KMS-11 (cell line): ENCODE measurements around the gene HELZ.

Source experiments
- H2AFZ ChIP-seq: fragments of 200-600 bp; sonication (generic); 2 replicates; pipeline ENCODE4 v1.6.1; 2016; ENCODE audit warnings: antibody characterized with exemption, mixed run types, low read depth
- H3K27ac ChIP-seq: fragments of 200-600 bp; sonication (generic); 2 replicates; pipeline ENCODE4 v1.6.1; 2016; ENCODE audit warnings: mild to moderate bottlenecking, mixed run types
- H3K27me3 ChIP-seq: fragments of 200-600 bp; sonication (generic); 2 replicates; pipeline ENCODE4 v1.6.1; 2017; ENCODE audit warnings: mild to moderate bottlenecking, low read depth, mixed run types, moderate library complexity; ENCODE audit not compliant: insufficient read depth
- H3K36me3 ChIP-seq: fragments of 200-600 bp; sonication (generic); 2 replicates; pipeline ENCODE4 v1.6.1; 2017; ENCODE audit warnings: mild to moderate bottlenecking, mixed run types; ENCODE audit not compliant: insufficient read depth
- H3K4me1 ChIP-seq: fragments of 200-600 bp; sonication (generic); 2 replicates; pipeline ENCODE4 v1.6.1; 2016; ENCODE audit warnings: mild to moderate bottlenecking, low read depth, mixed run types; ENCODE audit not compliant: poor library complexity, severe bottlenecking
- H3K4me2 ChIP-seq: fragments of 200-600 bp; sonication (generic); 2 replicates; pipeline ENCODE4 v1.7.0; 2016; ENCODE audit warnings: mild to moderate bottlenecking, mixed run types
- H3K4me3 ChIP-seq: fragments of 200-600 bp; sonication (generic); IDR thresholded peaks from 2 replicates; pipeline ENCODE4 v1.6.1; 2017; ENCODE audit warnings: low read depth, low read length, mixed read lengths; ENCODE audit not compliant: insufficient read depth
- H3K79me2 ChIP-seq: fragments of 200-600 bp; sonication (generic); 2 replicates; pipeline ENCODE4 v1.6.1; 2016; ENCODE audit warnings: low read depth, mixed run types; ENCODE audit not compliant: insufficient read depth
- H3K9ac ChIP-seq: fragments of 200-600 bp; sonication (generic); 2 replicates; pipeline ENCODE4 v1.6.1; 2016; ENCODE audit warnings: mild to moderate bottlenecking, mixed run types
- H4K20me1 ChIP-seq: fragments of 200-600 bp; sonication (generic); 2 replicates; pipeline ENCODE4 v1.6.1; 2016; ENCODE audit warnings: mild to moderate bottlenecking, mixed run types; ENCODE audit not compliant: insufficient read depth
- TF ChIP-seq, protein P1 (sequence below): fragments of 200-600 bp; sonication (generic); conservative IDR thresholded peaks from 2 replicates; pipeline ENCODE4 v1.6.1; 2017; ENCODE audit warnings: low read depth, mild to moderate bottlenecking, antibody characterized with exemption, low read length, moderate library complexity, mixed read lengths

Gene HELZ

DNA sequence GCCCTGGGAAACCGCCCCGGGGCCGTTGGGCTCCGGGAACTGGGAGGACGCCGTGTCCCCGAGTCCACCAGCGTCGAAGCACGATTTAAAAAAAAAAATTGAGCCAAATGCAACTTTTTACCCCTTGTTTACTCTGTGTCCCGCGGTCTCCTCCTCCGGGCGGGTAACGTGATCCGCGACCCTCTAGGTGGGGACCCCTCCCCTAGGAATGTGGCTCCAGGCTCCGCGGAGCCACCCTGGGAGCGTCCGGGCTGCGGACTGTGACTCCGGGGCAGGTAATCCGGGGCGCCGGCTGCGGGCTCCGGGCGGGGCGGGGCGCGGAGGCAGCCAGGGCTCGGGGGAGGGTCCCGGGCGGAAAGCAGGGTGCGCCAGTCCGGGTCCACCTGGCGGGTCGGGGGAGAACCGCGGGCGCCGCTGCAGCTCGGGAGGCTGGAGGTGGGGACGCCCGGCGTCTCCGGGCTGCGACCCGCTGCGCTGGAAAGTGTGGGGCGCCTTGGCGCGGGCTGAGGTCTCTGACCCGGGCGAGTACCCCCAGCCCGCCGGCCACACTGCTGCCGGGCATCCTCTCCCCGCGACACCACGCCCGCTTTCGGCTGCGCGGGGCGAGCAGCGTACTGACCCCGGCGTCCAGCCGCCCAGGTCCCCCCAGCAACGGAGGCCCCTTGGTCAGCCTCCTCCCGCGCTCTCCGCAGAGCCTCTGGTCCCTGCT lies 852 bp upstream of the HELZ start:
- Histone ChIP-seq H3K4me2 (peak overlapping the region; percentile 86), H3K27me3 (no peaks in the 10 kb centered on the region), H3K79me2 (peaks cover 36% of the 10 kb centered on the region), H3K27ac (peak overlapping the region; percentile 77; the same call in 1 of the 2 replicates), H2AFZ (peak overlapping the region; percentile 98), H3K36me3 (no peaks in the 10 kb centered on the region), H4K20me1 (no peaks in the 10 kb centered on the region), H3K4me1 (peaks cover 22% of the 10 kb centered on the region), H3K4me3 (no peak overlapping the region), H3K9ac (peak overlapping the region; percentile 96)
- TF ChIP-seq, protein P1, sequence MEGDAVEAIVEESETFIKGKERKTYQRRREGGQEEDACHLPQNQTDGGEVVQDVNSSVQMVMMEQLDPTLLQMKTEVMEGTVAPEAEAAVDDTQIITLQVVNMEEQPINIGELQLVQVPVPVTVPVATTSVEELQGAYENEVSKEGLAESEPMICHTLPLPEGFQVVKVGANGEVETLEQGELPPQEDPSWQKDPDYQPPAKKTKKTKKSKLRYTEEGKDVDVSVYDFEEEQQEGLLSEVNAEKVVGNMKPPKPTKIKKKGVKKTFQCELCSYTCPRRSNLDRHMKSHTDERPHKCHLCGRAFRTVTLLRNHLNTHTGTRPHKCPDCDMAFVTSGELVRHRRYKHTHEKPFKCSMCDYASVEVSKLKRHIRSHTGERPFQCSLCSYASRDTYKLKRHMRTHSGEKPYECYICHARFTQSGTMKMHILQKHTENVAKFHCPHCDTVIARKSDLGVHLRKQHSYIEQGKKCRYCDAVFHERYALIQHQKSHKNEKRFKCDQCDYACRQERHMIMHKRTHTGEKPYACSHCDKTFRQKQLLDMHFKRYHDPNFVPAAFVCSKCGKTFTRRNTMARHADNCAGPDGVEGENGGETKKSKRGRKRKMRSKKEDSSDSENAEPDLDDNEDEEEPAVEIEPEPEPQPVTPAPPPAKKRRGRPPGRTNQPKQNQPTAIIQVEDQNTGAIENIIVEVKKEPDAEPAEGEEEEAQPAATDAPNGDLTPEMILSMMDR: no peak

DNA sequence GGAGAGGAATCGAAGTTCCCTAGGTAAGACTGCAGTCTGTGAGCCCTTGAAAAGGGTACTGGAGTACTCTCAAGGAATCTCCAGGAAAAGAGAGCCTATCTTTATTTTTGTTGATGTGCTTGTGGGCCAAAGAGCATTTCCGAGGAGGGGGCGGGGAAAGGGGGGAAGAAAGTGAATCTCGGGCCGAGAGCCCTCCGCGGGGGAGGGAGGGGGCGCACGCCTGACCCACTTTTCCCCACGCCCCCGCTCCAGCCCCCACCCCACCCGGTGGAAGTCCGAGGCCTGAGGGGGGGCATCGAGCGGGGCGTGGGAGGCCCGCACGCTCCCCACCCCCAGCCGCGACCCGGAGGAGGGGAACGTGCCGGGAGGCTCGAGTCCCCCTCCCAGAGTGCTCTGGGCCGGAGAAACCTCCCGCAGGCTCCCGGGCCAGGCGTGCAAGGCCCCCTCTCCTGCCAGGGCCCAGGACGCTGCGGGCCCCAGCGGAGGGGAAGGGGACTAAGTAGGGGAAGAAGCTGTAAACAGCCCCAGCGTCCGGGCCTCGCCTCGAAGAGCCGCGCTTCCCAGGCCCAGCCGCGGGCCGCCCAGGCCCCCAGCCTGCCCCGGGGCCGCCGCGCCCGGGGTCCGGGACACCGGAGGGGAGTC lies 444 bp downstream of the HELZ start:
- H2AFZ ChIP-seq: peak overlapping the region; percentile 98
- peak overlapping the region; percentile 77 for H3K27ac ChIP-seq
- peaks cover 47% of the 10 kb centered on the region for H3K79me2 ChIP-seq
- H3K4me3 ChIP-seq: no peak overlapping the region
- no peaks in the 10 kb centered on the region for H3K27me3 ChIP-seq
- TF ChIP-seq, protein P1: no peak
- H3K9ac ChIP-seq: peak overlapping the region; percentile 96
- peaks cover 22% of the 10 kb centered on the region for H3K4me1 ChIP-seq
- no peaks in the 10 kb centered on the region for H4K20me1 ChIP-seq
- no peaks in the 10 kb centered on the region for H3K36me3 ChIP-seq
- peak overlapping the region; percentile 86 for H3K4me2 ChIP-seq

DNA sequence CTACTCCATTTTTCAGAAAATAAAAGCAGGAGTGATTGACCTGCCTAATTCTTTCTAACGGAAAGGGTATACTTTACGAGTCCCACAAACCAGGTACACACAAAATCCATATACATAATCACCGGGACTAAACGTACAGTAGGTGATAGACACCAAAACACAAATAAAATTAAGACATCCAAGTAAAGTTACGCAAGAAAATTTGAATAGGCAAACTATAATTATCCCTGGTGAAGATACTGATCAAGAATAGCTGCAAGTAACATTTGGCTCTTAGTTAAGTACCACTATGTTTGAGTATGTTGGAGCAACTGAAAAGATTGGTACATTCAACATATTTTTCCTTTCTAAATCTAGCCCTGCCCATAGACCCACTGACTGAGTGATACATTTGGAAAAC lies 1.7 kb downstream of the HELZ start:
- H3K4me1 ChIP-seq: peaks cover 22% of the 10 kb centered on the region
- no peaks in the 10 kb centered on the region for H3K27me3 ChIP-seq
- H3K4me3 ChIP-seq: no peak overlapping the region
- H3K4me2 ChIP-seq: peak overlapping the region; percentile 86
- no peak overlapping the region for H2AFZ ChIP-seq
- H3K27ac ChIP-seq: no peak overlapping the region
- TF ChIP-seq, protein P1: no peak
- no peak overlapping the region for H3K9ac ChIP-seq
- no peaks in the 10 kb centered on the region for H4K20me1 ChIP-seq
- H3K79me2 ChIP-seq: peaks cover 51% of the 10 kb centered on the region
- peaks cover 5% of the 10 kb centered on the region; the same call in 1 of the 2 replicates for H3K36me3 ChIP-seq

DNA sequence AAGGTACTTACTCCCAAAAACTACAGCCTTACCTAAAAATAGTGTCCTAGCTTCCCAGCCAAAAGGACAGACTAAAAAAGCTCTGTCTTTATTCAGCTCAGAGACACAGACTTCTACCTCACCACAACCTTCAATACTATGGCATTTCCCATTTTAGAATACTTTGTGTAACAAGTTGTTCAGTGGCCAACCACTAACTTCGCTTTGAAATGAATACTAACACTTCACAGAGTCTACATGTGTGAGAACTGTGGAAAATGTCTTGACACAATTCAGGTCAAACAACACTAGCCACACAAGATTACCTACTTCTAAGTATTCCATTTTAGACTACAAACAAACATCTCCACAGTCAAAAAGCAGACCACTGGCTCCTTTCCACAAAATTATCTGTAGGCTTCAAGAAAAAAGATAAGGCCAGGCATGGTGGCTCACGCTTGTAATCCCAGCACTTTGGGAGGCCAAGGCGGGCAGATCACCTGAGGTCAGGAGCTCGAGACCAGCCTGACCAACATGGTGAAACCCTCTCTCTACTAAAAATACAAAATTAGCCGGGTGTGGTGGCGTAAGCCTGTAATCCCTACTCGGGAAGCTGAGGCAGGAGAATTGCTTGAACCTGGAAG lies 3.2 kb downstream of the HELZ start:
- H3K4me2 ChIP-seq: no peak overlapping the region
- H2AFZ ChIP-seq: no peak overlapping the region
- TF ChIP-seq, protein P1: no peak
- peaks cover 22% of the 10 kb centered on the region for H3K4me1 ChIP-seq
- H3K9ac ChIP-seq: no peak overlapping the region
- H4K20me1 ChIP-seq: no peaks in the 10 kb centered on the region
- no peak overlapping the region for H3K27ac ChIP-seq
- H3K36me3 ChIP-seq: peaks cover 5% of the 10 kb centered on the region; the same call in 1 of the 2 replicates
- H3K79me2 ChIP-seq: peaks cover 51% of the 10 kb centered on the region
- no peak overlapping the region for H3K4me3 ChIP-seq
- no peaks in the 10 kb centered on the region for H3K27me3 ChIP-seq
